ENCODE results near the gene USP49.
A peak's percentile ranks its signal among the peaks of the same experiment; 100 is the strongest.

Gene USP49

GRCh38 chr6:41767112-41767833, 127.9 kb downstream of the USP49 start (continued):
- TF ChIP-seq, protein P1, sequence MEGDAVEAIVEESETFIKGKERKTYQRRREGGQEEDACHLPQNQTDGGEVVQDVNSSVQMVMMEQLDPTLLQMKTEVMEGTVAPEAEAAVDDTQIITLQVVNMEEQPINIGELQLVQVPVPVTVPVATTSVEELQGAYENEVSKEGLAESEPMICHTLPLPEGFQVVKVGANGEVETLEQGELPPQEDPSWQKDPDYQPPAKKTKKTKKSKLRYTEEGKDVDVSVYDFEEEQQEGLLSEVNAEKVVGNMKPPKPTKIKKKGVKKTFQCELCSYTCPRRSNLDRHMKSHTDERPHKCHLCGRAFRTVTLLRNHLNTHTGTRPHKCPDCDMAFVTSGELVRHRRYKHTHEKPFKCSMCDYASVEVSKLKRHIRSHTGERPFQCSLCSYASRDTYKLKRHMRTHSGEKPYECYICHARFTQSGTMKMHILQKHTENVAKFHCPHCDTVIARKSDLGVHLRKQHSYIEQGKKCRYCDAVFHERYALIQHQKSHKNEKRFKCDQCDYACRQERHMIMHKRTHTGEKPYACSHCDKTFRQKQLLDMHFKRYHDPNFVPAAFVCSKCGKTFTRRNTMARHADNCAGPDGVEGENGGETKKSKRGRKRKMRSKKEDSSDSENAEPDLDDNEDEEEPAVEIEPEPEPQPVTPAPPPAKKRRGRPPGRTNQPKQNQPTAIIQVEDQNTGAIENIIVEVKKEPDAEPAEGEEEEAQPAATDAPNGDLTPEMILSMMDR (tag by site-specific recombination; IDR thresholded peaks at IDR 0.05), result no peak
- TF ChIP-seq ZNF571 (tag by site-specific recombination; IDR thresholded peaks at IDR 0.05) (no peak), ZNF23 (tag by site-specific recombination; IDR thresholded peaks at IDR 0.05; ENCODE audit: borderline replicate concordance) (no peak), ZBTB44 (tag by site-specific recombination; IDR thresholded peaks at IDR 0.05) (no peak), ZNF2 (tag by site-specific recombination; IDR thresholded peaks at IDR 0.05) (peak; percentile 84), ZNF16 (tag by site-specific recombination; IDR thresholded peaks at IDR 0.05; ENCODE audit: low read depth) (no peak), ZNF830 (tag by site-specific recombination; IDR thresholded peaks at IDR 0.05; ENCODE audit: low read depth) (no peak), ZNF792 (tag by site-specific recombination; IDR thresholded peaks at IDR 0.05) (no peak), ZNF311 (tag by site-specific recombination; IDR thresholded peaks at IDR 0.05; ENCODE audit: borderline replicate concordance) (no peak), ZNF138 (tag by site-specific recombination; IDR thresholded peaks at IDR 0.05; ENCODE audit: borderline replicate concordance) (no peak), ZNF394 (tag by site-specific recombination; IDR thresholded peaks at IDR 0.05; ENCODE audit: borderline replicate concordance) (peak; percentile 70; the same call in 1 of the 2 replicates), ZSCAN18 (tag by site-specific recombination; IDR thresholded peaks at IDR 0.05) (no peak), ZNF707 (tag by site-specific recombination; IDR thresholded peaks at IDR 0.05) (no peak), ZNF555 (tag by site-specific recombination; conservative IDR thresholded peaks at IDR 0.05) (no peak), ZBTB10 (tag by site-specific recombination; IDR thresholded peaks at IDR 0.05) (no peak), ZNF449 (tag by site-specific recombination; IDR thresholded peaks at IDR 0.05) (no peak), ZBTB26 (tag by site-specific recombination; optimal IDR thresholded peaks at IDR 0.05) (no peak)
- TF ChIP-seq, protein P2, sequence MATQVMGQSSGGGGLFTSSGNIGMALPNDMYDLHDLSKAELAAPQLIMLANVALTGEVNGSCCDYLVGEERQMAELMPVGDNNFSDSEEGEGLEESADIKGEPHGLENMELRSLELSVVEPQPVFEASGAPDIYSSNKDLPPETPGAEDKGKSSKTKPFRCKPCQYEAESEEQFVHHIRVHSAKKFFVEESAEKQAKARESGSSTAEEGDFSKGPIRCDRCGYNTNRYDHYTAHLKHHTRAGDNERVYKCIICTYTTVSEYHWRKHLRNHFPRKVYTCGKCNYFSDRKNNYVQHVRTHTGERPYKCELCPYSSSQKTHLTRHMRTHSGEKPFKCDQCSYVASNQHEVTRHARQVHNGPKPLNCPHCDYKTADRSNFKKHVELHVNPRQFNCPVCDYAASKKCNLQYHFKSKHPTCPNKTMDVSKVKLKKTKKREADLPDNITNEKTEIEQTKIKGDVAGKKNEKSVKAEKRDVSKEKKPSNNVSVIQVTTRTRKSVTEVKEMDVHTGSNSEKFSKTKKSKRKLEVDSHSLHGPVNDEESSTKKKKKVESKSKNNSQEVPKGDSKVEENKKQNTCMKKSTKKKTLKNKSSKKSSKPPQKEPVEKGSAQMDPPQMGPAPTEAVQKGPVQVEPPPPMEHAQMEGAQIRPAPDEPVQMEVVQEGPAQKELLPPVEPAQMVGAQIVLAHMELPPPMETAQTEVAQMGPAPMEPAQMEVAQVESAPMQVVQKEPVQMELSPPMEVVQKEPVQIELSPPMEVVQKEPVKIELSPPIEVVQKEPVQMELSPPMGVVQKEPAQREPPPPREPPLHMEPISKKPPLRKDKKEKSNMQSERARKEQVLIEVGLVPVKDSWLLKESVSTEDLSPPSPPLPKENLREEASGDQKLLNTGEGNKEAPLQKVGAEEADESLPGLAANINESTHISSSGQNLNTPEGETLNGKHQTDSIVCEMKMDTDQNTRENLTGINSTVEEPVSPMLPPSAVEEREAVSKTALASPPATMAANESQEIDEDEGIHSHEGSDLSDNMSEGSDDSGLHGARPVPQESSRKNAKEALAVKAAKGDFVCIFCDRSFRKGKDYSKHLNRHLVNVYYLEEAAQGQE (tag by site-specific recombination; IDR thresholded peaks at IDR 0.05), result no peak
- TF ChIP-seq, protein P3, sequence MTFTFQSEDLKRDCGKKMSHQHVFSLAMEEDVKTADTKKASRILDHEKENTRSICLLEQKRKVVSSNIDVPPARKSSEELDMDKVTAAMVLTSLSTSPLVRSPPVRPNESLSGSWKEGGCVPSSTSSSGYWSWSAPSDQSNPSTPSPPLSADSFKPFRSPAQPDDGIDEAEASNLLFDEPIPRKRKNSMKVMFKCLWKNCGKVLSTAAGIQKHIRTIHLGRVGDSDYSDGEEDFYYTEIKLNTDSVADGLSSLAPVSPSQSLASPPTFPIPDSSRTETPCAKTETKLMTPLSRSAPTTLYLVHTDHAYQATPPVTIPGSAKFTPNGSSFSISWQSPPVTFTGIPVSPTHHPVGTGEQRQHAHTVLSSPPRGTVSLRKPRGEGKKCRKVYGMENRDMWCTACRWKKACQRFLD (tag by site-specific recombination; IDR thresholded peaks at IDR 0.05), result no peak
- TF ChIP-seq, protein P4, sequence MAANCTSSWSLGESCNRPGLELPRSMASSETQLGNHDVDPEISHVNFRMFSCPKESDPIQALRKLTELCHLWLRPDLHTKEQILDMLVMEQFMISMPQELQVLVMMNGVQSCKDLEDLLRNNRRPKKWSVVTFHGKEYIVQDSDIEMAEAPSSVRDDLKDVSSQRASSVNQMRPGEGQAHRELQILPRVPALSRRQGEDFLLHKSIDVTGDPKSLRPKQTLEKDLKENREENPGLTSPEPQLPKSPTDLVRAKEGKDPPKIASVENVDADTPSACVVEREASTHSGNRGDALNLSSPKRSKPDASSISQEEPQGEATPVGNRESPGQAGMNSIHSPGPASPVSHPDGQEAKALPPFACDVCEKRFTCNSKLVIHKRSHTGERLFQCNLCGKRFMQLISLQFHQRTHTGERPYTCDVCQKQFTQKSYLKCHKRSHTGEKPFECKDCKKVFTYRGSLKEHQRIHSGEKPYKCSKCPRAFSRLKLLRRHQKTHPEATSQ (tag by site-specific recombination; IDR thresholded peaks at IDR 0.05), result no peak

All from HEK293 (cell line).